Measurements from ENCODE around the gene ZNF444.

GRCh38 chr19:56162258-56162657, 21.2 kb downstream of the ZNF444 start:
- no peak for TF ChIP-seq SMC3 (IDR thresholded peaks at IDR 0.05; ENCODE audit: low read depth, low read length)
- no peak for TF ChIP-seq CTCF (conservative IDR thresholded peaks at IDR 0.05; ENCODE audit: low read depth, low read length)
